NCI-H1436 (cell line): Measurements from ENCODE around the gene TRPM3.

Experiments
- DNase-seq: peaks from one replicate; lab custom pipeline; 2025; lab: John Stamatoyannopoulos, UW

TRPM3 gene

DNA sequence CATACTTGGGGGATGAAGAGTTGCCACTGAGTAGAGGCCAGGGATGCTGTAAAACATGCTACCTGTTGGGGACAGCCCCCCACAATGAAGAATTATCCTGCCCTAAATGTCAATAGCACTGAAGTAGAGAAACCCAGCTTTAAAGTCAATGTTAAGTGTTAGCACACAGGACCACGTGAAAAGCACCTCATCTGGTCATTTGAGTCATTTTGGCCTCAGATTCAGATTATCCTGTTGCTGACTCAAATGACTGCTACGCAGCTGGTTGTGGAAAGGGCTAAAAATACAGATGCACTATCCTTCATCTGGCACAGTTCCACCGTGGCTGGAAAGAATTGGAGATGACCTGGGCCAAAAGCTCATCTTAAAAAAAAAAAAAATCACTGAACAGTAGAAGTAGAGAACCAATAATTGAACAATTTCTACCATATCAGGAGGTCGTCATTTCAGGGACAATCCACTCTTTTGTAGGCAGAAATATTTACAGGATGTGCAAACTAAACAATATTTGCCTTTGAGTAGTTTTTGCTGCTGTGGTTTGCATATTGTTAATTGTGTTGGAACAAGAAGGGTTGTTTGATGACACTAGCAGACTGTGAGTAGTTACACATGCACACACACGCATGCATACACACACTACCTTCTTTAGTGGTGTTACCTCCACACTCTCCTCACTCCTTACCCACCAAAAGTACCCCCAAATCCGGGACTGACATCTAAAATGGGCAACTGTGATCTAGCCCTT, 511.7 kb downstream of the TRPM3 start:
- DNase-seq, result no peak

DNA sequence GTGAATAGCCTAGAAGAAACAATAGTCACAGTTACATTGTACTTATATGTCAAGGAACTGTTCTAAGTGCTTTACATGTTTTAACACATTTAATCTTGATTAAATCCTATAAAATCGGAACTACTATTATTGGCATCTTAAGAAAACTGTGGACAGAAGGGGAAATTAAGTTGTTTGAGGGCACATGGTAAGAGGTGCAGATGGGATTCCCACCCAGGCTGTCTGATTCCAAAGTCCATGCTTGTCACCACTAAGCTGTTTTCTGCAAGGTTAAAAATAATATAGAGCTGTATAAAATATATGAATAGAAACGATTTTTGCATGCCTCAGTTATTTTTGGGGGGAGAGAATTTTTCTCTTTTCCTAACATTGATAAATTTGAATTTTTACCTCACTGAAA, 512.4 kb downstream of the TRPM3 start:
- DNase-seq, result no peak

DNA sequence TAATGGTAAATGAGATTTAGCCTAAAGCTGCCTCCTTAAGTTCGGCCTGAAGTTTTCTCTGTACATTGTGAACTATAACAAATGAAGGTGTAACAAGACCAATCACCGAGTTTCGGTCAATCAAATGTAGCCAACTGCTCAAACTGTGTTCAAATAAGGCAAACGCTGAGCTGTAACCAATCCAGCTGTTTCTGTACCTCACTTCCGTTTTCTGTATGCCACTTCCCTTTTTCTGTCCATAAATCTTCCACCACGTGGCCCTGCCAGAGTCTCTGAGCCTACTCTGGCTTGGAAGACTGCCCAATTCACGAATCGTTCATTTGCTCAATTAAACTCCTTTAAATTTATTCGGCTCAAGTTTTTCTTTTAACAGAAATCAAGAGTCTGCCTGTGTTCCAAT, 513.5 kb downstream of the TRPM3 start:
- DNase-seq, result no peak

DNA sequence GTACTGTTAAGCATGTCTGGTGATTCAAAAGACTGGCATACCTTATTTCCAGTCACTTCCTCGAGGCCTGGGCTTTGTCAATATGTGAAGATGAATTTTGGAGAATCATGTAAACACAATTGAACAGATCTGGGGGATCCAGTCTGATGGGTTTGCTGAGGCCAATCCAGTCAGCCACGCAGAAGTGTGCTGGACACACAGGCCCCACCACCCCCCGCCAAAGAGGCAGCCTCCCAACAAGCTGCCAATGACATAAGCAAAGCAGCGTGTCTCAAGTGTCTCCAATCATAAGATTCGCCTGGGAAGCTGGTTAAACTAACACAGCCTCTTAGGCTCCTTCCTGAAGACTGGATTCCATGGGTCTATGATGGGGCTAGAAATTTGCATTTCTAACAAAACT, 514.1 kb downstream of the TRPM3 start:
- no peak for DNase-seq

DNA sequence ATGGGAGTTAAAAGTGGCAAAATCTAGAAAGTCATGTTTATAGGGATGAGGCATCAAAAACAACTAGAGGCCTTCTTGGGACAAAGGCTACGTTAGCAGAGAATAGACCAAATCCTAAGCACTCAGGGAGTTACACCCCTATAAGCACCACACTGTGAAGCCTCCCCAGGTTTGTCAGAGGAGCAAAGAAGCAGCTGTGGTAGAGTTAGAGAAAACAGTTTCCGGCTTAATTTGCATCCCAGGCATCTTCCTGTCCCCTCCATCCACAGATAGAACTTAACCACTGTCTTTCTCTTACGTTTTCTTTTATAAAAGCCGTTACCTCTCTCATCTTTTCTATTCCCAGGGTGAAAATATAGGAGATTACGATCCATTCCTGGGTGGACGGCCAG, 518.4 kb downstream of the TRPM3 start:
- no peak for DNase-seq

DNA sequence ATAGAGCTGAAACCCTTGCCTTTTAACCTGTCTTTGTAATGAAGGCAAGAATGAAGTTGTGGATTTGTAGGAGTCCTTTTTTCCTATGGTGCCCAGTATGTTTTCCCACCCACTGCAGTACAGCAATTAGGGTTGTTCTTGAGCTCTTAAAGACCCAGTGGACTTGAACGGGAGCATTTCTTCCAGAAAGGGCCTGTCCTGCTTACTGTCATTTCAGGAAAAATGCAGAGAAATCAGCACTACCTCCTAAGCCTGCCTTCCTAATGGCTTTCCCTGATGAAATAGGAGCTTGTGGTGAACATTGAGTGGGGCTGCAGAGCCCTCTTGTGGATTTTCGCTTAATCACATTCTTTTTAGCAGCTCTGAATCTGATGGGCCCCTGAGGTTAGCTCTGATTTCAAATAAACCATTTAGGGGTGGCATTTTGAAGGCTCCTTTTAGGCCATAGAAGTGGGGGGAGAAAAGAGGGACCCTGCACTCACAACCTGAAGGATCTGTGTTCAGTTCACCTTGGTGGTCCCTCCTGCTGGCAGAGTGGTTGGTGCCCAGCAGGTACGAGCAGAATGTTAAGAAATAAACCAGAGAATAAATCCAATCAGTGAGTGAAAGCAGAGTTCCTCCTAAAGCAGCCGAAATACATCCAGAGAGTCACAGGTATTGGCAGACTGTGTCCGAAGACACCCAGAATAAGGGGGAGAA, 519.0 kb downstream of the TRPM3 start:
- peak; percentile 25 for DNase-seq

DNA sequence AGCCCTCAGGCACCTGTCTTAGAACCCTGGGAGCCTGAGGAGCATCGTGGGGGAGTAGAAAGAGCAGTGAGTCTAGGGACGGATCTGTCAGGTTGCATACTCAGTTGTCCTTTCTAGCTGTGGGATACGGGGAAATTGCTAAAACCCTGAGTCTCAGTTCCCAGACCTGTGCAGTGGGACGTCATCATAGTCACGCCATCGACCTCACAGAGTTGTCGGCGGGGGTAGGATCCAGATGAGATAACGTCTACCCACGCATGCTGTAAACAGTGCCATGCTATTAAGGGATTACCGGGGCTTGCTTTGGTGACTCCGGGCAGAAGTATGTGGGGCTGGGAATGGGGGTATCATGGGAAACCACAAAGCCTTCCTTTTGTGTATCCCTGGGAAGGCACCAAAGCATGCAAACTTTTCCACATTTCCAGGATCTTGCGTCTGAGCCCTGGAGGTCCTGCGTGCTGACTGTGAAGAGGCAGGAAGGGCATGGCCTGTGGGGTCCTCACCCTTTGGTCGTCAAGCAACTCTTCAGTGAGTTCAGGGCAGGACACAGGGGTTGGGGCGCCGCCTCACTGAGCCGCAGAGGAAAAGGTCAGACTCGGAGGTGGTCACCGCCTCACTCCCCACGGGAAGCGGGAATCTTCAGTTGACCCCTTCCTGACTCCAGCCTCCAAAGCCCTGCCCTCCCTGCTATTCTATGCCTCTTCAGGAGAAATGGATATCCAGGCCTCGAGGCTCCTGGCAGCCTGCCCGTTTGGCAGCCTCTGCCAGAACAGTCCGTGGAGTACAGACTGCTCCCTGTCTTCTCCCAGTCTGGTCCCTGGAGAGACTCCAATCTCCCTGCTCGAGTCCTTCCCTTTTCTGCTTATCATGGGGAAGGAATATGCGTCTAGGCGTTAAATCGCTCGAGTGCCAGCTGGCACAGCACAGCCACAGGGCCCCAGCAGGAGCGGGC, 520.1 kb downstream of the TRPM3 start:
- no peak for DNase-seq

DNA sequence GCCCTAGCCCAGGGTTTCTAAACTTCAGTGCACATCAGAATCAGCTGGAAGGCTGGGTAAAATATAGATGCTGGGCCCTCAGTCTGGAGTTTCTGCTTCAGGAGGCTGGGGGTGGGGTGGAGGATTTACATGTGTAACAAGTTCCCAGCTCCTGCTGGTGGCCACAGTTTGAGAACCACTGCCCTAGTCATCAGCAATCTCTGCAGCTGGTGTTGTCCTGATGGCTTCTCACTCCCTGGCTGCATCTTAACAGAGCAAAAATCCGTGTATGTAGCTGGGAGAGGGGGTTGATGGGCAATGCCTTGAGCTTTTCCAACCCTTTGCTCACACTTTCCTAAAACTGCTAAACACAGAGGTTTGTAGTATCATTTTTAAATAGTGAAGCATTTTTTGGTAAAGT, 520.9 kb downstream of the TRPM3 start:
- no peak for DNase-seq

DNA sequence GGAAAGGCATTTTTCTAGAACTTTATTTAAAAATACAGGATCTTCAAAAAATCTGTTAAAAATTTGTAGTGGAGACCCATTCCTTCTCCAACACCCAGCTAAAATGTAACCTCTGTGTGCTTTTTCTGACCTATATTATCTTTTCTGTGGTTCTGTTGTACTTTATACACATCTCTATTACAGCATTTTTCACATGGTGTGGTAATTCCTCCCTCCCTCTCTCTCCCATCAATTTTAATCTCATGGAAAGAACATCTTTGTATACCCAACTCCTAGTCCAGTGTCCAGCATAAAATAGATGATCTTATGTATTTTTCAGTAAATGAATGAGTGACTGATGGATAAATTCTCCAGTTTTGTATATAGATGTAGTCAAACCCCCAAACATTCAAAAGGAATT, 523.5 kb downstream of the TRPM3 start:
- DNase-seq, result no peak

DNA sequence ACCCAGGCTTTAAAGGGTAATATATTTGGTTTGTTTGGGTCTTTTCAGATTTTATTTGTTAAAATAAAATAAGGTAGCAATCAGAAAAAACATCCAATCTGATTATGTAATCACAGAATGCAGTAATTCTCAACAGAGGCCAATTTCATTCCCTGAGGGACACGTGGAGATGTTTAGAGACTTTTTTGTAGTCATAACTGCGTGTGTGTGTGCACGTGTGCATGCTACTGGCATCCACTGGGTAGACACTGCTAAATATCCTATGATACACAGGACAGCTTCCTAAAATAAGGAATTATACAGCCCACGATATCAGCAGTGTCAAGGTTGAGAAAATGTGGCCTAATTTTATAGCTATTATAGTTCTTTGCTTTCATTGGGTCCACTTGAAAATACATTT, 526.2 kb downstream of the TRPM3 start:
- no peak for DNase-seq

DNA sequence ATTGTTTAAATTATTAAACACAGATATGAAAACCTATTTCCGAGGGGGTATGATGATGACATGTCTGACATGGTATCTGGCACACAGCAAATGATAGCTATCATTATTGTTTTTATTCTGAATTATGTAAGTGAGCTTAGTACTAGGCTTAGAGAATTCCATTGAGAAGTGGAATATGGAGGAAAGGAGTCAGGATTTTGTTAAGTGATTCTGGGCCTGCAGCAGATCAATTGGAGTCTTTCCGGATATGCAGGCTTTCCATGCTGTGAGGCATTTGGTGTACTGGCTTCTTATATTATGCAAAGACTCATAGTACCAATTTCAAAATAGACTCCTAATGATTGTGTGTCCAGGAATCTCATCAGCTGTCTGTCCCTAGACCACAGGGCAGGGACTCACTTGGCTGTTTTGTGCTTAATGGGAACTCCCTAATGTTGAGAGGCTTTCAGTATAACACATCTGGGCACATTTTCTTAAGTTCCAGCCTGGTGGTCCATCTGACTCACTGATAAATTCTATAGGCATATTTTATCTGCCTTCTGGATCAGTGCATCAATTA, 527.0 kb downstream of the TRPM3 start:
- DNase-seq, result no peak

DNA sequence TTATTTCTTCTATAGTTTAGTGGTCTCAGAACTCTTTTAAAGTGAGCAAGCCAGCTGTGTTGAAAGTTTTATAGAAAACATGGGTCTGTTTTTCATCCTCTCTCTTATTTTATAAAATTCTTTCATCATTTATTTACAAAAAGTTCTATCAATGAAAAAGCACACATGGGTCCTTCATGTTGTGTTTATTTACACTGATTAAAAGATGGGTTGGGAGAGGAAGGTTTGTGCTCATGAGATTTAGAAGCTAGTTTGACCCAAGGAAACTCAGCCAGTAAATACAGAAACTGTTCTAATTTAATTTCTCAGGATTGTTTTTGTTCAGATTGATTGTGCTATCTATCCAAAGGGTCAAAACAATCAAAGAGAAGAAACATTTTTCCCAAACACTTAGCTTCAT, 528.2 kb downstream of the TRPM3 start:
- no peak for DNase-seq

DNA sequence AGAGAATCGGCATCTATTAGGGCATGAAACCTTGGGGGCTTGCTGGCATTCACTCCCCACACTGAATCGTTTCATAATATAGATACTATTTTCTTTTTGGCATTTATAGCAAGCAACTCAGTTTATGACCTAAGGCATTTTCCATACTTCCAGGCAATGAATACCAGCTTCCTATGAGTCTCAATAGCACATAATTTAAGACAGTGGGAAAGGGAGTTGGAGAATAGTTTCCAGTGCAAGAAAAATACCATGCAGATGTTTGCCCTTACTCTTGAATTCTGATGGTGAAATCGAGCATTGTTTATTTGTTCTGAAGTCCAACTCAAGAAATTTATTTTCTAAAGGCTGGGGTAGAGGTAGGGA, 531.1 kb downstream of the TRPM3 start:
- DNase-seq, result no peak

DNA sequence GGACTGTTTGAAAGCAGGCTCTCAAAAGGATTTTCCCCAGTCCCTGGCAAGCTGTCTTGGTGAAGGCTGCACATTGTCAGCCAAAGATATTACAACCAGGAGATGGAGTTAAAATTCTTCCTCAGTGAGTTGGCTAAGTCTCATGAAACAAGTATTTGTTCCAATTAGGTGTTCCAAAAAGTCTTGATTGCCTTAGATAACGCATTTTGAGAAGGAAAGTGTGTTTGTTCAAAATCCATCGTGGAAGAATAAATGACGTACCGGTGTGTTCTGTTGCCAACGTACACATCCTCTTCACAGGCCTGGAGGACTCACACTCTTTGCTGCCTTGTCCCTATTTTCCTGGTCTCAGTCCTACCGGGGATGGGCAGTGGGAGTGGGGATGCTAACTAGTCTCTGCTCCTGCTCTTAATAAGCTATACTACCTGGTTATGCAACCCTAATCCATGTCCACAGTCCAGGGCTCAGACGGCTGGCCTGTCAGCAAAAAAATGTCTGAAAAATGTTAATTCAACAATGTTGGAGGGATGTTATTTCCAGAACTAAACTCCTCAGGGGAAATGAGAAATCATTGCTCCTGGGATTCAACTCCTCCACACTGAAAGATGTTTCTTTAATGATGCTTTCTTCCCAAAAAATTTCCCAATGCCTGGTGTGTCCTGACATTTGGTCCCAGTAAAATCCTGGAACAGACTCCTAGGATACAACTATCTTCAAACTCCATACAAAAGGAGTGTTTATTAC, 531.7 kb downstream of the TRPM3 start:
- DNase-seq, result no peak

DNA sequence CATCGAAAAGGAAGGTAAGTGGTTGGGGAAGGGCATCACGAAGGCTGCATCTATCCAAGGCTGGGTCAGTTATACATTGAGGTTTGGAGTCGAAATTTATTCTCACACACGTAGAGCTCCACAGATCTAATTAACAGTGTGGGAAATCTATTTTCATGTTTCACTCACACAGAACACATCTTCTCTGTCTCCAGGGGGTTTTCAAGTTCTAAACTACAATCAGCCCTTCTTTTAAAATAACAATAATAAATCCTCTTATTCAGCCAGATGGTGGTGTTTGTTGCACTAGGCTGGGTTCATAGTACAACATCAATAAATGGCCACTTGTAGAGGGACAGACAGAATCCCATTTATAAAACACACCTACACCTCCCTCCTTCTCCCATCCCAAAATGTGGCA, 532.4 kb downstream of the TRPM3 start:
- no peak for DNase-seq

DNA sequence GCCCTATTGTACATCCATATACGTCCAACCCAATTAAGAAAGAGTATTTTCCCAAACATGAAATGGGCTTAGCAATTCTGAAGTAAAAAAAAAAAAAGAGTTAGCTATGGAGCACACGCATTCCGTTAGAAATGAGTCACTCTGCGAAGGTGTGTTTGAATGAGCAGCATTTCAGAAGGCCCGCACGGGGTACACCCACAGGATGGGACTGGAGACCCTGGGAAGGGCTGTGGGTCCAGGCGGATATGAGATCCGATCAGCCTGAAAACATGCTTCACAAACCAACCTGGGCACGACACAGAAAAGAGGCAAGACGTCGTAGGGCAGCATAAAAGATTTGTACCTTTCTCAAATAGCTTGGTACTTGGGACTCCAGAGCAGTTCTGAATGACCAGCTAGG, 533.0 kb downstream of the TRPM3 start:
- DNase-seq, result no peak

DNA sequence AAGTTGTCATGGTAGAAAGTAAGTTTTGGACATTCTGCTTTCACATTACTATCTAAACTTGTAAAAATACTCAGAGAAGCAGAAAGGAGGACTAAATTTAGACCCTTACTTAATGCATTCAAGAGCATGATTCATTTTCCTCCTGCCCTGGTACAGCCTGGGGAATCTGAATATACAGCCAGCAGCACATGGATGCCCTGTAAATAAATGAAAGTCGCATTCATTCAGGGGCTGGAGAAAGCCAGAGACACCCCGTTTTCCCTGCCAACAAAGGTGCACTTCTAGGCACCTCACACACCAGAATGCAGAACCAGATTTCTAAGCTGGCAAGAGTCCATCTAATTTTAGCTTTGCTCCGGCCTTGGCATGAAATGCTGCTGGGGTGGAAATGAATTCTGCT, 534.2 kb downstream of the TRPM3 start:
- DNase-seq, result no peak

DNA sequence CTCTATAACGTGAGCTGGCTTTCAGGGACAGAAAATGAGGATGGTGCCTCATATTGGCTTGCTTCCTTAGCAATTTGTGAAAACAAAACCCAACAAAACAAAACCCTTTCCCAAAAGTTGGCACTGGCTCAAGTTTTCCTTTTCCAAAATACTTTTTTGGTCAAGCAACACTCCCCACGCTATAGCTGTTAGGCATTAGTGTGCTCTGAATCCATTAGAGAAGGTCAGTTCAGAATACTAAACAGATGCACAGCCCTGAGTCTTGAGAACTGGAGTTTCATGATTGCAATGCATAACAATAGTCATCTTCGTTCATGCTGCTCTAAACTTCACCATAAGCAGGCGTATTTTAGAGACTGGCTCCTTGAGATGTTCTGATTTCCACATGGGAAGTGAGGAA, 534.9 kb downstream of the TRPM3 start:
- DNase-seq, result no peak

DNA sequence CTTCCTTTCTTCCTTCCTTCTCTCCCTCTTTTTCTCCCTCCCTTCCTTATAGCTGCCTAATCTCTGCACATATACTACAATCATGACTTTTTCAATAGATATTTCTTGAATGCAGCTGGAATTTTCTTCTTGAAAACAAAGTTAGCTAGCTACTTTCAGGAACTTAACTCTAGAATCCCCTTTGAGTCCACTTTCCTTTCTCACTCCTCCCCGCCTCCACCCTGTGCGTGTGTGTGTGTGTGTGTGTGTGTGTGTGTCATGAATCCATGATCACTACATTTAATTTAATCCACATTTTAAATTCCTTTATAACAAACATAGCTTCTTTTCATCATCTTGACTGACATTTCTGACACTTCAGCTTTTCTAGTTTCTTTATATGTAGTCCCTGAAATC, 539.5 kb downstream of the TRPM3 start:
- no peak for DNase-seq

DNA sequence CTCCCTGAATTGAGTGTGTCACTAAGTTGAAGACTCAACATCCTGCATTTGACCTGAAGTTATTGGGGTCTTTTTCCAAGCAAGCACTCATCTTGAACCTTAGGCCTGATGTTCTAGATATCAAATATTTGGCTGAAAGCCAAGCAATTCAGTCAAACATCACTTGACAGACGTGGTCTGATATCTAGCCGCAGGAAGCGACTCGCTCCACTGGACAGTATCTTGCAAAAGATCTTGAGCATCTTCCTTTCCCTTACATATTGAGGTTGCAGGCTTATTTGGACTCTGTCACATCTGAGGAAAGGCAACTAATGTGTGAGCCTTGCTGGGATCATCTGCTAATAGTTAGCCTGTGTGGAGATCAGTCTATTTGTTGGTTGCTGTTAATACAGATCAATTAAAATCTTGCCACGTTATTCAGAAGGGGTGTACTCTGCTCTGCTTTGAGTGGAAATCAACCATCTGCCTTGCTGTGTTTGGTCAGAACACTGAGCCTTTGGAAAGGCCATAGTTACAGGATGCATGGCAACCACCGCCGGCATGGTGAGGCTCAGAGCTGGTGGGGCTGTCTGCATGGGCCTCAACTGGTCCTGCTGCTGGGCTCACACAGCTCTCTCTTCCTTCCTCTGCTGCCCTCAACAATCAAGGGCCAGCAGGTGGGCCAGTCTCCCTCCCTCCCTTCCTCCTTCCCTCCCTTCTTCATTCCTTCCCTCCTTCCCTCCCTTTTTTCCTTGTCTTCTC, 540.0 kb downstream of the TRPM3 start:
- DNase-seq, result no peak

DNA sequence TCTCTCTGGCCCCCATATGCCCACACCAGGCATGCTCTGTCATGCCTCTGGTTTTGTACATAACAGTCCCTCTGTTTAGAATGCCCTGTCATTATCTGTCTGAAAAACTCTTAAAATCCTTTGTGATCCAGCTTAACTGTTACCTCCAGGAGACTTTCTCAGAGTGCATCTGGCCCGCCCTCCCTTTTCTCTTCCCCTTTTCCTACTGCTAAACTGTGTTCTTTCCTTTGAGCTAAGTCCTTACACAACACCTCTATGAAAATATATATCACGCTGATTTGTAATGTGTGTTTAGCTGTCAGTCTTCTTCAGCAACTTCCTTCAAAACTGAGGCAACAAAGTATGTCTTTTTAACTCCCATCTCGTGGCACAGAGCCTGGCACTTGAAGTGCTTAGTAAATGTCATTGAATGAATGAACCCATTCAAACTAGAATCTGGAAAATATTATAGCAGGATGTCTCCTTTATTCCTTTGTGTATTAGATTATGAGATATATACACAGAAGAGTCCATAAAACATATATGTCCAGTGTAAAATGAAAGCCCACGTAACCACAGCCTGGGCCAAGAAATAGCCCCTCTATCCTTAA, 540.7 kb downstream of the TRPM3 start:
- DNase-seq, result no peak
